H9 (cell line): ENCODE results near the gene IL21R. TPM values are rescaled to one million over a fixed set of nuclear protein-coding genes. Genes with fewer than 3 reads are reported as not detected.

Experiments used
- DNase-seq: peaks from one replicate; pipeline ENCODE4 v3.0.0-alpha.2; 2017
- H2AFZ ChIP-seq: one replicate; pipeline ENCODE4 v1.6.1; 2013; ENCODE audit warnings: mild to moderate bottlenecking, low read length, control low read depth, moderate library complexity
- H2AK5ac ChIP-seq: 2 replicates; pipeline ENCODE4 v1.6.1; 2013; ENCODE audit warnings: low read length, control low read depth, mixed read lengths; ENCODE audit not compliant: insufficient read length
- H2BK120ac ChIP-seq: one replicate; pipeline ENCODE4 v1.6.1; 2013; ENCODE audit warnings: low read depth, mild to moderate bottlenecking, low read length, control low read depth, inconsistent platforms; ENCODE audit not compliant: poor library complexity, severe bottlenecking
- H2BK12ac ChIP-seq: 2 replicates; pipeline ENCODE4 v1.6.1; 2013; ENCODE audit warnings: low read length, control low read depth, mixed read lengths, low read depth; ENCODE audit not compliant: insufficient read length
- H2BK15ac ChIP-seq: 2 replicates; pipeline ENCODE4 v1.6.1; 2013; ENCODE audit warnings: low read depth, low read length, control low read depth
- H2BK20ac ChIP-seq: one replicate; pipeline ENCODE4 v1.6.1; 2013; ENCODE audit warnings: low read depth, mild to moderate bottlenecking, low read length, control low read depth, inconsistent platforms; ENCODE audit not compliant: poor library complexity, severe bottlenecking
- H2BK5ac ChIP-seq: 2 replicates; pipeline ENCODE4 v1.6.1; 2013; ENCODE audit warnings: low read length, control low read depth, mixed read lengths; ENCODE audit not compliant: insufficient read length
- H3K14ac ChIP-seq: 2 replicates; pipeline ENCODE4 v1.6.1; 2013; ENCODE audit warnings: low read length, control low read depth; ENCODE audit not compliant: insufficient read depth
- H3K18ac ChIP-seq: 2 replicates; pipeline ENCODE4 v1.6.1; 2013; ENCODE audit warnings: low read depth, mild to moderate bottlenecking, mixed read lengths, low read length, control low read depth; ENCODE audit not compliant: insufficient read length
- H3K23ac ChIP-seq: 2 replicates; pipeline ENCODE4 v1.6.1; 2013; ENCODE audit warnings: low read length, control low read depth, mixed read lengths, low read depth; ENCODE audit not compliant: insufficient read length
- H3K23me2 ChIP-seq: 2 replicates; pipeline ENCODE4 v1.6.1; 2013; ENCODE audit warnings: low read depth, mild to moderate bottlenecking, mixed read lengths, low read length, control low read depth; ENCODE audit not compliant: insufficient read length, poor library complexity, severe bottlenecking
- H3K27ac ChIP-seq: 2 replicates; pipeline ENCODE4 v1.5.1; 2013; ENCODE audit warnings: low read length, control low read depth, mixed read lengths, low read depth; ENCODE audit not compliant: insufficient read length
- H3K27me3 ChIP-seq: 2 replicates; pipeline ENCODE4 v1.6.1; 2013; ENCODE audit warnings: low read length, control low read depth, inconsistent platforms; ENCODE audit not compliant: insufficient read depth
- H3K4ac ChIP-seq: 2 replicates; pipeline ENCODE4 v1.6.1; 2013; ENCODE audit warnings: low read depth, mild to moderate bottlenecking, control low read depth, inconsistent platforms, low read length, moderate library complexity
- H3K4me1 ChIP-seq: 2 replicates; pipeline ENCODE4 v1.6.1; 2013; ENCODE audit warnings: low read length, control low read depth, inconsistent platforms; ENCODE audit not compliant: insufficient read depth
- H3K4me2 ChIP-seq: 2 replicates; pipeline ENCODE4 v1.6.1; 2013; ENCODE audit warnings: low read length, control low read depth, mixed read lengths; ENCODE audit not compliant: insufficient read length, insufficient read depth
- H3K56ac ChIP-seq: 2 replicates; pipeline ENCODE4 v1.6.1; 2013; ENCODE audit warnings: low read depth, mild to moderate bottlenecking, mixed read lengths, low read length, control low read depth; ENCODE audit not compliant: insufficient read length
- H3K79me1 ChIP-seq: 2 replicates; pipeline ENCODE4 v1.6.1; 2013; ENCODE audit warnings: low read depth, mild to moderate bottlenecking, moderate library complexity, low read length, control low read depth, inconsistent platforms; ENCODE audit not compliant: insufficient read depth, poor library complexity, severe bottlenecking
- H3K79me2 ChIP-seq: 2 replicates; pipeline ENCODE4 v1.6.1; 2013; ENCODE audit warnings: low read length, control low read depth, inconsistent platforms; ENCODE audit not compliant: insufficient read depth
- H3K9ac ChIP-seq: 2 replicates; pipeline ENCODE4 v1.6.1; 2013; ENCODE audit warnings: low read length, control low read depth, mixed read lengths; ENCODE audit not compliant: insufficient read length; ENCODE audit errors: extremely low read depth
- H3K9me3 ChIP-seq: one replicate; pipeline ENCODE4 v1.6.1; 2013; ENCODE audit warnings: low read depth, low read length, inconsistent platforms; ENCODE audit not compliant: control insufficient read depth
- H3T11ph ChIP-seq: one replicate; pipeline ENCODE4 v1.6.1; 2013; ENCODE audit warnings: mild to moderate bottlenecking, low read length, control low read depth, inconsistent platforms
- H4K20me1 ChIP-seq: one replicate; pipeline ENCODE4 v1.6.1; 2013; ENCODE audit not compliant: control insufficient read depth, insufficient read length, insufficient read depth
- H4K5ac ChIP-seq: 2 replicates; pipeline ENCODE4 v1.6.1; 2013; ENCODE audit warnings: low read depth, mild to moderate bottlenecking, mixed read lengths, low read length, control low read depth; ENCODE audit not compliant: insufficient read length
- H4K8ac ChIP-seq: replicated peaks from 2 replicates; pipeline ENCODE4 v1.6.1; 2013; ENCODE audit warnings: low read length, control low read depth, mixed read lengths, low read depth; ENCODE audit not compliant: insufficient read length
- H4K91ac ChIP-seq: 2 replicates; pipeline ENCODE4 v1.6.1; 2013; ENCODE audit warnings: low read depth, mild to moderate bottlenecking, moderate library complexity, mixed read lengths, low read length, control low read depth; ENCODE audit not compliant: insufficient read length
- H3K27ac Mint-ChIP-seq, 3 experiments: 2 replicates in 2 of 3; 3 replicates in 1 of 3; pipeline ENCODE4 v1.8.0; 2020 to 2021; ENCODE audit warnings: mixed read lengths in 3 of 3, mild to moderate bottlenecking in 1 of 3, moderate library complexity in 1 of 3
- H3K27me3 Mint-ChIP-seq: 2 replicates; pipeline ENCODE4 v1.8.0; 2021; ENCODE audit warnings: low read depth, mild to moderate bottlenecking, moderate library complexity, mixed read lengths
- H3K36me3 Mint-ChIP-seq, 3 experiments: 2 replicates in 2 of 3; 3 replicates in 1 of 3; pipeline ENCODE4 v1.8.0; 2020 to 2021; ENCODE audit warnings: low read depth in 3 of 3, mixed read lengths in 3 of 3; ENCODE audit not compliant: insufficient read depth in 1 of 3
- H3K4me1 Mint-ChIP-seq, 2 experiments: 2 replicates each; pipeline ENCODE4 v1.8.0; 2020; ENCODE audit warnings: mixed read lengths in 2 of 2
- H3K4me3 Mint-ChIP-seq, 2 experiments: 2 replicates in 1 of 2; 3 replicates in 1 of 2; pipeline ENCODE4 v1.8.0; 2020 to 2021; ENCODE audit warnings: mild to moderate bottlenecking in 2 of 2, mixed read lengths in 2 of 2, moderate library complexity in 1 of 2
- H3K9me3 Mint-ChIP-seq, 2 experiments: 2 replicates in 1 of 2; 3 replicates in 1 of 2; pipeline ENCODE4 v1.8.0; 2020; ENCODE audit warnings: mild to moderate bottlenecking in 2 of 2, mixed read lengths in 2 of 2, moderate library complexity in 1 of 2
- CTCF ChIP-seq: fragments of 200-600 bp; sonication (generic); conservative IDR thresholded peaks from 3 replicates; pipeline ENCODE4 v1.8.0; 2021; ENCODE audit warnings: antibody characterized with exemption, mild to moderate bottlenecking
- WGBS: extraction: QIAGEN DNeasy Blood & Tissue Kit; methylation state at CpG from one replicate; pipeline ENCODE4 v1.1.7; 2013; ENCODE audit warnings: missing lambda C conversion rate, low lambda C conversion rate, mixed read lengths; ENCODE audit not compliant: insufficient read length; ENCODE audit errors: extremely low coverage; 5-methylcytosine and 5-hydroxymethylcytosine counted together
- total RNA-seq: library from RNA; stranded (reverse); gene quantifications from 2 replicates; pipeline ENCODE4 v1.2.1, GENCODE V29; 2021

Gene IL21R
- total RNA-seq, 1 experiment from 2014 or later: 0.07 TPM

DNA sequence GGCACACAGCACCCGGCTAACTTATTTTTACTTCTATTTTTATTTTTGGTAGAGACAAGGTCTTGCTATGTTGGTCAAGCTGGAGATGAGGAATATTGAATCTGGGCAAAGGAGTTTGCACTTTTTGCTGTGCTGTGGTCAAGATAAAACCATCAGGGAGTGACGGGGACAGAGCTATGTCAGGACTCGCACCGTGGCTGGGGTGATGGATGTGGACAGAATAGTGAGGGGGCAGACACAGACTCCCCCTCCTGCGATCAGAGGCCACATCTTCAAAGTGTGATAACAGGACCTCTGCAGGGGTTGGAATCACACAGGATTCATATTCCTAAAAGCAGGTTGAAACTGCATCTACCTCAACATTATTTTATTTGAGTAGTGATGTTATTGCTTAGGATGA, 25.6 kb downstream of the IL21R start:
- Histone ChIP-seq H2BK20ac (no peak overlapping the region), H4K8ac (no peak overlapping the region), H3K4me2 (no peak overlapping the region), H3K23me2 (no peaks in the 10 kb centered on the region), H3K79me1 (no peaks in the 10 kb centered on the region), H2BK12ac (no peak overlapping the region), H3K14ac (no peak overlapping the region), H4K5ac (no peak overlapping the region), H4K91ac (no peak overlapping the region), H3K27ac (no peak overlapping the region), H3K56ac (no peak overlapping the region), H3K9me3 (no peaks in the 10 kb centered on the region), H2BK120ac (no peak overlapping the region), H2BK5ac (no peak overlapping the region), H3K4ac (no peak overlapping the region), H3K18ac (no peak overlapping the region), H2AK5ac (no peak overlapping the region), H3K23ac (no peak overlapping the region), H3K9ac (no peak overlapping the region), H2BK15ac (no peak overlapping the region), H4K20me1 (no peaks in the 10 kb centered on the region), H3T11ph (no peak overlapping the region), H3K4me1 (no peaks in the 10 kb centered on the region), H3K79me2 (no peaks in the 10 kb centered on the region), H3K27me3 (no peaks in the 10 kb centered on the region), H2AFZ (no peak overlapping the region)
- Mint-ChIP-seq H3K9me3 (peaks cover 3 to 10% of the 10 kb centered on the region in 2 experiments; a peak in 4 of 5 replicates), H3K36me3 (peaks cover 0 to under 1% (median 0%) of the 10 kb centered on the region in 3 experiments; a peak in 3 of 7 replicates), H3K4me3 (no peak overlapping the region), H3K27ac (no peak overlapping the region), H3K27me3 (no peaks in the 10 kb centered on the region), H3K4me1 (peaks cover 0 to 3% of the 10 kb centered on the region in 2 experiments; a peak in 1 of 4 replicates)
- no CpG with 5 or more reads among the region's 5 CpGs for WGBS
- no peak for TF ChIP-seq CTCF
- DNase-seq: no peak
